ENCODE measurements around the gene GJB3.
"Not testable (repeated sequence)": the region's sequence is repeated elsewhere in the genome, so short reads cannot be mapped to it uniquely, and the experiment has no call there.

Gene GJB3

GRCh38 chr1:34786521-34787325 lies 5.7 kb downstream of the GJB3 start:
- peak; percentile 54 for DNase-seq

GRCh38 chr1:34787461-34788420 lies 6.7 kb downstream of the GJB3 start:
- no peak for DNase-seq

- DNase-seq = no peak
These were observed 10.0 kb downstream of the GJB3 start for GRCh38 chr1:34790985-34791384.

GRCh38 chr1:34792424-34792823 lies 11.4 kb downstream of the GJB3 start:
- no peak for DNase-seq

- no peak for DNase-seq
These were observed 12.1 kb downstream of the GJB3 start, which contains the start of gene GJA4 for GRCh38 chr1:34792868-34793727. TSS of gene GJA4 (plus strand) at chr1:34792999. CDS start at chr1:34794214, 1,215 bp downstream.

GRCh38 chr1:34794001-34794789 lies 13.2 kb downstream of the GJB3 start:
- no peak for DNase-seq

- DNase-seq = no peak
These were observed 13.8 kb downstream of the GJB3 start for GRCh38 chr1:34794790-34795180.

- no peak for DNase-seq
These were observed 14.9 kb downstream of the GJB3 start for GRCh38 chr1:34795916-34796315.

GRCh38 chr1:34796990-34797389 lies 16.0 kb downstream of the GJB3 start:
- no peak for DNase-seq

GRCh38 chr1:34800214-34800613 lies 19.2 kb downstream of the GJB3 start:
- DNase-seq = no peak

GRCh38 chr1:34803770-34804169 lies 22.8 kb downstream of the GJB3 start:
- no peak for DNase-seq

GRCh38 chr1:34806396-34806795 lies 25.4 kb downstream of the GJB3 start:
- DNase-seq = no peak

- DNase-seq = no peak
These were observed 27.2 kb downstream of the GJB3 start for GRCh38 chr1:34808051-34808810.

GRCh38 chr1:34810781-34811180 lies 29.8 kb downstream of the GJB3 start:
- DNase-seq = not testable (repeated sequence)

- DNase-seq = no peak
These were observed 35.3 kb downstream of the GJB3 start for GRCh38 chr1:34816332-34816731.

GRCh38 chr1:34816778-34817177 lies 35.8 kb downstream of the GJB3 start:
- no peak for DNase-seq

- DNase-seq = not testable (repeated sequence)
These were observed 37.8 kb downstream of the GJB3 start for GRCh38 chr1:34818862-34819261.

- DNase-seq = no peak
These were observed 41.2 kb downstream of the GJB3 start for GRCh38 chr1:34822202-34822601.

GRCh38 chr1:34824817-34825454 lies 43.9 kb downstream of the GJB3 start:
- DNase-seq = no peak

- DNase-seq = peak; percentile 20
These were observed 44.6 kb downstream of the GJB3 start for GRCh38 chr1:34825455-34826091.
